PC-3 (cell line): Measurements from ENCODE around the gene ACTL10.

Source experiments
- EZH2 ChIP-seq: fragments of 300-600 bp; sonication (generic); IDR thresholded peaks from one replicate; pipeline ENCODE4 v1.6.1; 2017; ENCODE audit warnings: antibody characterized with exemption, mild to moderate bottlenecking, low read length; ENCODE audit not compliant: unreplicated experiment
- EZH2phosphoT487 ChIP-seq: fragments of 300-600 bp; sonication (generic); IDR thresholded peaks from 2 replicates; pipeline ENCODE4 v1.6.1; 2018; ENCODE audit warnings: mild to moderate bottlenecking, antibody characterized with exemption, low read length, borderline replicate concordance
- TF ChIP-seq, protein P1 (sequence below): fragments of 300-600 bp; sonication (generic); conservative IDR thresholded peaks from 2 replicates; pipeline ENCODE4 v1.5.1; 2017; ENCODE audit warnings: antibody characterized with exemption, low read depth, mild to moderate bottlenecking, low read length

DNA sequence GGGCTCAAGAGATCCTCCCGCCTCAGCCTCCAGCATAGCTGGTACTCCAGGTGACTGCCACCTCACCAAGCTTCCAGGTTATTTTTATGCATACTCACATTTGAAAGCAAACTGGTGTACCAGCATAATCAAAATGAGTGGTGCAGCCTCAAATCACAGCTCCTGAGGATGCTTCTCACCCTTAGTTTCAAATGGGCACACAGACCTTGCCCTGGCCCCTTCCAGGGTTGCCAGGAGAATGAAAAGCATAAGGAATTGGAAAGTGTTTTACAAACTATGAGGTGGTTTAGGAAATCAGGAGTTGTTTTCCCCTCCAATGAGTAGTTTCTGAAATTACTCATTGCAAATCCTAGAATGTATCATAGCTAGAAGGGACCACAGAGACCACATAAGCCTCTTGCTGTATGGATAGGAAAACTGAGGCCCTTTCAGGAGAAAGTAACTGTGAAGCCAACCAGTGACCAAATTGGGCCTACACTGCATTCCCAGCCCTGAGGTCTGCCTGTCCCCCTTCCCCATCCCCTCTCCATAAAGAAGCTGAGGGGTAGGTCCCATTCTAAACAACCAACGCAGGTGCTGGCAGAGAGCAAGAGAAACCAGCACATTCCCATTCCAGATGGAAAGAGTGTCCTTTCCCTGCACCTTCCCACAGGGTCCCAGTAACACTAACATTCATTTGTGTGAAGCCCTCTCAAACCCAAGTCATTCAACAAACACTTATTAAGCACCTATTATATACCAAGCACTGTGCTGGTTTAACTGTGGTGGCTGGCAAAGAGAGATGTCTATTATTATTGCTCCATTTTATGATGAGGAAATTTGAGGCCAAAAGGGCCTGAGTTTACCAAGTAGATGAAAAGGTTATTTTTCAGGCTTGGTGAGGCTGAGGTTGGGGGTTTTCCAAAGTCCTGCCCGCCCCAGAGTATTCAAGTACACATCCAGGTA is 21.5 kb downstream of the ACTL10 start:
- TF ChIP-seq, protein P1, sequence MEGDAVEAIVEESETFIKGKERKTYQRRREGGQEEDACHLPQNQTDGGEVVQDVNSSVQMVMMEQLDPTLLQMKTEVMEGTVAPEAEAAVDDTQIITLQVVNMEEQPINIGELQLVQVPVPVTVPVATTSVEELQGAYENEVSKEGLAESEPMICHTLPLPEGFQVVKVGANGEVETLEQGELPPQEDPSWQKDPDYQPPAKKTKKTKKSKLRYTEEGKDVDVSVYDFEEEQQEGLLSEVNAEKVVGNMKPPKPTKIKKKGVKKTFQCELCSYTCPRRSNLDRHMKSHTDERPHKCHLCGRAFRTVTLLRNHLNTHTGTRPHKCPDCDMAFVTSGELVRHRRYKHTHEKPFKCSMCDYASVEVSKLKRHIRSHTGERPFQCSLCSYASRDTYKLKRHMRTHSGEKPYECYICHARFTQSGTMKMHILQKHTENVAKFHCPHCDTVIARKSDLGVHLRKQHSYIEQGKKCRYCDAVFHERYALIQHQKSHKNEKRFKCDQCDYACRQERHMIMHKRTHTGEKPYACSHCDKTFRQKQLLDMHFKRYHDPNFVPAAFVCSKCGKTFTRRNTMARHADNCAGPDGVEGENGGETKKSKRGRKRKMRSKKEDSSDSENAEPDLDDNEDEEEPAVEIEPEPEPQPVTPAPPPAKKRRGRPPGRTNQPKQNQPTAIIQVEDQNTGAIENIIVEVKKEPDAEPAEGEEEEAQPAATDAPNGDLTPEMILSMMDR: no peak
- TF ChIP-seq EZH2phosphoT487 (no peak), EZH2 (no peak)
